CD14-positive monocyte (primary cell): ENCODE results near the gene FBXL22. TPM values are rescaled to one million over a fixed set of nuclear protein-coding genes. Genes with fewer than 3 reads are reported as not detected.

ENCODE experiments used
- DNase-seq, 3 donors: peaks; one replicate each; pipeline ENCODE4 v3.0.0-alpha.2; 2011 to 2022
- H2AFZ ChIP-seq: 2 replicates; pipeline ENCODE4 v1.6.0; 2012; ENCODE audit warnings: mild to moderate bottlenecking, low read depth, low read length, inconsistent platforms; ENCODE audit not compliant: insufficient read depth, poor library complexity, severe bottlenecking
- H3K27ac ChIP-seq, 2 donors: 1 replicate in 1 of 2; 2 replicates in 1 of 2; pipeline ENCODE4 v1.5.1; 2012 to 2013; ENCODE audit warnings: low read length in 2 of 2, control low read depth in 1 of 2, inconsistent platforms in 1 of 2, low read depth in 1 of 2, mild to moderate bottlenecking in 1 of 2
- H3K27me3 ChIP-seq, 2 donors: one replicate each; pipeline versions ENCODE4 v1.6.0 to v1.6.1; 2011 to 2013; ENCODE audit warnings: low read length in 2 of 2; ENCODE audit not compliant: control insufficient read depth in 2 of 2, insufficient read depth in 2 of 2
- H3K36me3 ChIP-seq, 2 donors: replicated peaks in 1 of 2; 1 replicate in 1 of 2; 2 replicates in 1 of 2; pipeline versions ENCODE4 v1.5.1 to v1.6.1; 2012 to 2013; ENCODE audit warnings: low read length in 2 of 2, control low read depth in 1 of 2, inconsistent platforms in 1 of 2, mild to moderate bottlenecking in 1 of 2; ENCODE audit not compliant: insufficient read depth in 2 of 2, control insufficient read depth in 1 of 2
- H3K4me1 ChIP-seq, 2 donors: 1 replicate in 1 of 2; 2 replicates in 1 of 2; pipeline versions ENCODE4 v1.5.1 to v1.6.1; 2012 to 2013; ENCODE audit warnings: low read length in 2 of 2, control low read depth in 1 of 2, inconsistent platforms in 1 of 2, mild to moderate bottlenecking in 1 of 2, moderate library complexity in 1 of 2; ENCODE audit not compliant: insufficient read depth in 2 of 2, control insufficient read depth in 1 of 2
- H3K4me2 ChIP-seq: replicated peaks from 2 replicates; pipeline ENCODE3; 2012; ENCODE audit warnings: low read length, moderate library complexity, mild to moderate bottlenecking; ENCODE audit not compliant: poor library complexity, severe bottlenecking; ENCODE audit errors: extremely low read depth
- H3K4me3 ChIP-seq, 3 experiments: fragments of 200-600 bp in 1 of 3; sonication (generic) in 1 of 3; replicated peaks in 1 of 3; 1 replicate in 2 of 3; 2 replicates in 1 of 3; pipeline ENCODE4 v1.5.1; 2011 to 2013; ENCODE audit warnings: low read length in 3 of 3, mild to moderate bottlenecking in 3 of 3, control low read depth in 2 of 3, low read depth in 2 of 3, inconsistent platforms in 1 of 3, moderate library complexity in 1 of 3
- H3K79me2 ChIP-seq: 2 replicates; pipeline ENCODE4 v1.6.0; 2012; ENCODE audit warnings: mild to moderate bottlenecking, control low read depth, inconsistent platforms, low read length, moderate library complexity; ENCODE audit not compliant: insufficient read depth
- H3K9ac ChIP-seq: 2 replicates; pipeline ENCODE4 v1.6.0; 2017; ENCODE audit warnings: low read length, mild to moderate bottlenecking; ENCODE audit not compliant: insufficient read depth, poor library complexity, severe bottlenecking
- H3K9me3 ChIP-seq, 2 donors: replicated peaks in 1 of 2; 1 replicate in 1 of 2; 2 replicates in 1 of 2; pipeline versions ENCODE4 v1.5.1 to v1.6.1; 2012 to 2013; ENCODE audit warnings: low read length in 2 of 2, control low read depth in 1 of 2; ENCODE audit not compliant: control insufficient read depth in 1 of 2, insufficient read depth in 1 of 2
- H4K20me1 ChIP-seq: 2 replicates; pipeline ENCODE4 v1.6.0; 2012; ENCODE audit warnings: mild to moderate bottlenecking, low read length, control low read depth, moderate library complexity; ENCODE audit not compliant: insufficient read depth
- H3K27ac Mint-ChIP-seq, 7 donors: one replicate each; pipeline ENCODE4 v1.8.0; 2020; ENCODE audit warnings: mild to moderate bottlenecking in 7 of 7, mixed read lengths in 7 of 7, moderate library complexity in 6 of 7, inconsistent platforms in 2 of 7
- H3K27me3 Mint-ChIP-seq, 3 donors: one replicate each; pipeline ENCODE4 v1.8.0; 2021 to 2022; ENCODE audit warnings: low read depth in 3 of 3, mild to moderate bottlenecking in 3 of 3, mixed read lengths in 3 of 3, moderate library complexity in 3 of 3, inconsistent platforms in 1 of 3
- H3K36me3 Mint-ChIP-seq, 2 donors: one replicate each; pipeline ENCODE4 v1.8.0; 2020; ENCODE audit warnings: mixed read lengths in 2 of 2, inconsistent platforms in 1 of 2, mild to moderate bottlenecking in 1 of 2
- H3K4me1 Mint-ChIP-seq: one replicate; pipeline ENCODE4 v1.8.0; 2020; ENCODE audit warnings: mild to moderate bottlenecking, mixed read lengths
- H3K4me3 Mint-ChIP-seq, 2 donors: one replicate each; pipeline ENCODE4 v1.8.0; 2020; ENCODE audit warnings: mild to moderate bottlenecking in 2 of 2, mixed read lengths in 2 of 2, moderate library complexity in 1 of 2
- H3K9me3 Mint-ChIP-seq, 7 donors: one replicate each; pipeline ENCODE4 v1.8.0; 2020 to 2022; ENCODE audit warnings: mixed read lengths in 7 of 7, mild to moderate bottlenecking in 6 of 7, moderate library complexity in 6 of 7, inconsistent platforms in 2 of 7
- CTCF ChIP-seq: fragments of 200-600 bp; IDR thresholded peaks from one replicate; pipeline ENCODE4 v1.8.0; 2022; ENCODE audit warnings: antibody characterized with exemption, mild to moderate bottlenecking
- WGBS: methylation state at CpG from one replicate; pipeline ENCODE4 v1.1.5; 2013; ENCODE audit warnings: missing lambda C conversion rate; ENCODE audit not compliant: insufficient coverage; 5-methylcytosine and 5-hydroxymethylcytosine counted together
- intact Hi-C, 2 donors: fragments of 100-400 bp; cut with micrococcal nuclease; formaldehyde crosslinking; loops; one replicate each; pipeline versions ENCODE4 v1.15.0 to v1.15.1; 2023
- polyA plus RNA-seq, 3 donors: library from polyadenylated mRNA; depleted of rRNA in 1 of 3; unstranded in 2 of 3; stranded (reverse) in 1 of 3; fragments of 300-500 nt in 2 of 3; fragments of >200 nt in 1 of 3; fragmentation: Illumina TruSeq in 2 of 3; gene quantifications; 1 replicate in 2 of 3; 2 replicates in 1 of 3; pipeline ENCODE4 v1.2.3, GENCODE V29; 2012 to 2021

The FBXL22 gene
- polyA plus RNA-seq, 3 donors: 0.04 TPM; not detected in 2

DNA sequence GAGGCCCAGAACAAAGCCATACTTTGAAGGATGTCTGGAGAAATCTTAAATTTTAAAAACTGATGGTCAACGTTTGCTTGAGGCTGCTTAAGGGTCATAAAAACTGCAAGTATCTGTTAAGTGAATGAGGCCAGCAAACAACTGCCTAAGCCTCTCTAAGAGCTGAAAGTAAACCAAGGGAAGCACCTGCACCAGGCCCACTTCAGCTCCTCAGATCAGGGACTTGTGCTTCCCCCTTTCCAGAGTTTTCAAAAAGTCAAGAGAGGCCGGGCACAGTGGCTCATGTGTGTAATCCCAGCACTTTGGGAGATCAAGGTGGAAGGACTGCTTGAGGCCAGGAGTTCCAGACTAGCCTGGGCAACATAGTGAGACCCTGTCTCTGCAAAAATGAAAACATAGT lies 9.1 kb downstream of the FBXL22 start:
- no peak overlapping the region for H3K4me3 ChIP-seq
- H3K27ac ChIP-seq: peak overlapping the region in 1 of 2 donors; percentile 4
- no peak overlapping the region for H3K4me2 ChIP-seq
- H3K27ac Mint-ChIP-seq: peak overlapping the region in 4 of 7 donors; percentile 43 to 73 (median 52)
- intact Hi-C loops: no loop called here
- no peak for DNase-seq
- no peak overlapping the region for H3K9ac ChIP-seq
- H4K20me1 ChIP-seq: peaks cover 35% of the 10 kb centered on the region
- H3K9me3 Mint-ChIP-seq: no peaks in the 10 kb centered on the region
- H3K4me3 Mint-ChIP-seq: no peak overlapping the region
- H3K27me3 Mint-ChIP-seq: peaks cover 2 to 8% (median 7%) of the 10 kb centered on the region in 3 donors
- H3K79me2 ChIP-seq: no peaks in the 10 kb centered on the region
- H3K4me1 Mint-ChIP-seq: peaks cover 41% of the 10 kb centered on the region
- 27% methylated on average over 2 of the region's 2 CpGs for WGBS
- no peak for TF ChIP-seq CTCF
- no peak overlapping the region for H2AFZ ChIP-seq
- H3K9me3 ChIP-seq: no peaks in the 10 kb centered on the region
- H3K36me3 Mint-ChIP-seq: peaks cover 37 to 50% of the 10 kb centered on the region in 2 donors
- H3K4me1 ChIP-seq: peaks cover 27 to 40% of the 10 kb centered on the region in 2 donors
- H3K27me3 ChIP-seq: no peaks in the 10 kb centered on the region
- peaks cover 31 to 36% of the 10 kb centered on the region in 2 donors for H3K36me3 ChIP-seq

- Mint-ChIP-seq H3K4me1 (peaks cover 23% of the 10 kb centered on the region), H3K4me3 (no peak overlapping the region), H3K27me3 (peaks cover 0 to 2% (median 0%) of the 10 kb centered on the region in 3 donors), H3K36me3 (peaks cover 55 to 74% of the 10 kb centered on the region in 2 donors), H3K27ac (peak overlapping the region in 1 of 7 donors; percentile 46), H3K9me3 (no peaks in the 10 kb centered on the region)
- TF ChIP-seq CTCF: no peak
- peaks cover 16 to 22% of the 10 kb centered on the region in 2 donors for H3K4me1 ChIP-seq
- no peak overlapping the region for H3K4me3 ChIP-seq
- H3K27ac ChIP-seq: no peak overlapping the region
- no peaks in the 10 kb centered on the region for H3K9me3 ChIP-seq
- WGBS: 98% methylated on average over 15 of the region's 15 CpGs
- H3K36me3 ChIP-seq: peaks cover 52 to 62% of the 10 kb centered on the region in 2 donors
- no peaks in the 10 kb centered on the region for H3K27me3 ChIP-seq
- no peak for DNase-seq
- H3K79me2 ChIP-seq: no peaks in the 10 kb centered on the region
- no peak overlapping the region for H2AFZ ChIP-seq
- H4K20me1 ChIP-seq: peaks cover 29% of the 10 kb centered on the region
- H3K4me2 ChIP-seq: no peak overlapping the region
- intact Hi-C loops: no loop called here
- no peak overlapping the region for H3K9ac ChIP-seq
Measured at GRCh38 chr15:63608989-63609388, 11.8 kb downstream of the FBXL22 start.
